ENCODE results near the gene ACSF3. TPM values are rescaled to one million over a fixed set of nuclear protein-coding genes. Genes with fewer than 3 reads are reported as not detected.

ACSF3 gene
- total and polyA plus RNA-seq, 7 donors, result 19.7 to 42.2 (median 28.2) TPM

- intact Hi-C loops (cut with DNase I), result no loop called here
- 32 to 79% methylated on average over 5 of the region's 5 CpGs for WGBS, 2 donors
- Histone ChIP-seq H3K36me3 (peaks cover 14 to 78% (median 30%) of the 10 kb centered on the region in 4 donors), H3K4me3 (no peak overlapping the region), H3K4me1 (no peaks in the 10 kb centered on the region), H3K27ac (no peak overlapping the region), H3K9me3 (no peaks in the 10 kb centered on the region), H3K27me3 (no peaks in the 10 kb centered on the region)
- DNase-seq, result no peak
- TF ChIP-seq POLR2A (IDR thresholded peaks at IDR 0.05) (no peak), EP300 (IDR thresholded peaks at IDR 0.05) (no peak), CTCF (IDR thresholded peaks at IDR 0.05) (no peak), POLR2AphosphoS5 (IDR thresholded peaks at IDR 0.05) (no peak)
These were observed 14.8 kb downstream of the ACSF3 start for GRCh38 chr16:89108416-89108815.

GRCh38 chr16:89110641-89111040, 17.0 kb downstream of the ACSF3 start:
- no peak for TF ChIP-seq CTCF (IDR thresholded peaks at IDR 0.05)
- no peak for TF ChIP-seq POLR2A (IDR thresholded peaks at IDR 0.05)
- TF ChIP-seq POLR2AphosphoS5 (IDR thresholded peaks at IDR 0.05), result no peak
- no peak for TF ChIP-seq EP300 (IDR thresholded peaks at IDR 0.05)
- H3K36me3 ChIP-seq, result peaks cover 21 to 76% (median 41%) of the 10 kb centered on the region in 4 donors
- DNase-seq, result no peak

GRCh38 chr16:89111263-89111662, 17.6 kb downstream of the ACSF3 start:
- WGBS, 2 donors, result 96% methylated on average over 22 of the region's 22 CpGs
- no peak overlapping the region for H3K4me3 ChIP-seq
- H3K4me1 ChIP-seq, result no peaks in the 10 kb centered on the region
- H3K9me3 ChIP-seq, result no peaks in the 10 kb centered on the region
- peaks cover 21 to 72% (median 41%) of the 10 kb centered on the region in 4 donors for H3K36me3 ChIP-seq
- intact Hi-C loops (cut with DNase I), result no loop called here
- TF ChIP-seq CTCF (IDR thresholded peaks at IDR 0.05) (no peak), POLR2AphosphoS5 (IDR thresholded peaks at IDR 0.05) (no peak), EP300 (IDR thresholded peaks at IDR 0.05) (no peak), POLR2A (IDR thresholded peaks at IDR 0.05) (no peak)
- no peak overlapping the region for H3K27ac ChIP-seq
- no peak for DNase-seq
- no peaks in the 10 kb centered on the region for H3K27me3 ChIP-seq

More at GRCh38 chr16:89110641-89111040, 17.0 kb downstream of the ACSF3 start:
- intact Hi-C loops (cut with DNase I), result no loop called here
- H3K27ac ChIP-seq, result no peak overlapping the region
- H3K27me3 ChIP-seq, result no peaks in the 10 kb centered on the region
- 96% methylated on average over 14 of the region's 14 CpGs for whole genome bisulfite sequencing, 2 donors
- no peaks in the 10 kb centered on the region for H3K9me3 ChIP-seq
- H3K4me1 ChIP-seq, result no peaks in the 10 kb centered on the region
- H3K4me3 ChIP-seq, result no peak overlapping the region

GRCh38 chr16:89112377-89113151, 18.9 kb downstream of the ACSF3 start:
- DNase-seq, result no peak
- TF ChIP-seq EP300 (IDR thresholded peaks at IDR 0.05) (no peak), CTCF (IDR thresholded peaks at IDR 0.05) (no peak), POLR2A (IDR thresholded peaks at IDR 0.05) (no peak), POLR2AphosphoS5 (IDR thresholded peaks at IDR 0.05) (no peak)
- H3K4me3 ChIP-seq, result no peak overlapping the region
- H3K27ac ChIP-seq, result no peak overlapping the region
- WGBS, 2 donors, result 86% methylated on average over 26 of the region's 26 CpGs
- peaks cover 21 to 74% (median 42%) of the 10 kb centered on the region in 4 donors for H3K36me3 ChIP-seq
- no peaks in the 10 kb centered on the region for H3K9me3 ChIP-seq
- intact Hi-C loops (cut with DNase I), result no loop called here
- H3K27me3 ChIP-seq, result no peaks in the 10 kb centered on the region
- H3K4me1 ChIP-seq, result no peaks in the 10 kb centered on the region

Measured in sigmoid colon (tissue), 7 donors.